ENCODE measurements around the gene SYN1.

GRCh38 chrX:47587091-47587891, 32.4 kb downstream of the SYN1 start:
- TF ChIP-seq CTCF (IDR thresholded peaks at IDR 0.05; ENCODE audit: low read depth, low read length, missing input control) (no peak), YY1 (IDR thresholded peaks at IDR 0.05) (no peak), EGR1 (IDR thresholded peaks at IDR 0.05; ENCODE audit: low read depth in 2 of 2) (no peak), ATF3 (IDR thresholded peaks at IDR 0.05) (no peak)
